HK-2 (cell line): ENCODE measurements around the gene RAB7B.
A peak's percentile ranks its signal among the peaks of the same experiment; 100 is the strongest.

Source experiments
- DNase-seq: peaks from one replicate; pipeline ENCODE4 v3.0.0-alpha.2; 2018; ENCODE audit not compliant: unreplicated experiment

The RAB7B gene

GRCh38 chr1:205948886-205949285 is 54.3 kb downstream of the RAB7B start:
- no peak for DNase-seq

DNA sequence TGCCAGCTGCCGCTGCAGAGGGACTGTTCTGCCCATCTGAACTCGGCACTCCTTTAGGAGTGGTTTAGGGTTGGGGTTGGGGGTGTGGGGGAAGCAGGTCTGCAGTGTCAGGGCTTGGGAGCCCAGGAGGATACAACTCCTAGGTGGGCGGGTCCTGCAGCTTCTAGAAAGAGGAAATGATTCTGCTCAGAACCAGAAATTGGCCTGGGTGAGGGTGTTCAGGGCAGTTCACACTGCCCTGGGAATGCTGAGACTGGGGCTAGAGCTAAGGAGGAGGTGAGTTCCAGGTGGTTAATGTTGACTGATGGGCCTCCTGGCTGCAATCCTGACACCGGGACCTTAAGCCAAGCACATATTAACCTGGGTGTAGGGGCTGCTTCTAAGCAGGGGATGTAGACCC is 55.2 kb downstream of the RAB7B start:
- no peak for DNase-seq

DNA sequence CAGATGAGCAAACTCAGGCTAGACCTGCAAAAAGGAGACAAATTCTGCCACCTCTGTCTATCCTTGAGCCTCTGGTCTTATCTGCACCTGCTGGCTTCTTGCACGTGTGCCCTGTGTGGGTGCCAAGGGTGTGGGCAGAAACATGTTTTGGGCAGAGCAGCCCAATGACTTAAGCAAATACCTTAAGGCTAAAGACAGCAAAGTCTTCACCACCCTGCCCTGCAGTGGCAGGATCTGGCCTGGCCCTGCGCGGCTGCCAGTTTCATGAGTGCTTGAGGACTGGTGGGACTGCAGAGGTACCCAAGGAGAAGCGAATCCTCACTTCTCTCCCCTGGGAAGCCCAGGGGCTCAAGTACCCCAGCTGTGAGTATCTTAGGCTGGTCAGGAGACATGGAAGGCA is 56.2 kb downstream of the RAB7B start:
- no peak for DNase-seq

DNA sequence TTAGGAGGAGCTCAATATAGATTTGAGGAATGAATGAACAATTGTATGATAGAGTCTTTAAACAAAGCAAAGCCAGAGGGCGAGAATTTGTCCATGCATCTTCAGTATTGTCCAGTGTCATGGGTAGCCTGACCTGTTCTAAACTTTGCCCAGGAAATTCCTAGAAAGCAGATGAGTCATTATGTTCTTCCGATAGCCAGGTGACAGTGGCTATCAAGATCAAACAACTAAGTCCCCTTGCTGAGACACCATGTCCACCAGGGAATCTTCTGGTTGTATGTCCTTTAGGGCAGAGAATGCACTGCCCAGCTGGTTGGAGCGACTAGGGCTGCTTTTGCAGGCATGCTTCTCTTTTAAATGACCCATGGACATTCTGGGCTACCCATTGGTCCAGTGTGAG is 58.1 kb downstream of the RAB7B start:
- DNase-seq = no peak

GRCh38 chr1:205944525-205944924 is 58.7 kb downstream of the RAB7B start:
- no peak for DNase-seq

GRCh38 chr1:205943245-205943644 is 60.0 kb downstream of the RAB7B start, which contains the start of gene SLC26A9:
TSS of gene SLC26A9 (minus strand) at chr1:205943456. CDS start at chr1:205935820, 7,636 bp downstream.
- no peak for DNase-seq

DNA sequence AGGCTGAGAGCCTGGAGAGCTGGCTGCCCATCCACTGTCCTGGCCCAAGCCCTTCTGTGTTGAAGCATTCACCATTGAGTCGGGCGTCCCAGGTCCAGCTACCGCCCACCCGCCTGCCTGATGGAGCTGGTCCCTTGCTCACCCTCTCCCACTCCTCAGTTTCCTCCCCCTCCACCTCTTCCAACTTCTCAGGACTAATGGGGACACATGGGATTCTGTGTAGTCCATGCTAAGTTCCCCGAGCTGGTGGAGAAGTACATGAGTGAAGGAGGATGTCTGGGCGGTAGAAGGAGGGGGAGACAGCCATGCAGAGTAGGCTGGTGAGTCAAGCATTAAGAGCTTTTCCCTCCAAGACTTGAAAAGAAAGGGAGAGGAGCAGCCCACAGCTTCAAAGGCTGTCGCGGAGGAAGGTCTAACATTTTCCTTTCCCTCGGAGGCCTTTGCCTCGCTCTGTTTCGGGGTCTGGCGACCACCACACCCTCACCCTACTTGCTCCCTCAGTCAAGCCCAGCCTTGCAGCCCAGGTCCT is 60.5 kb downstream of the RAB7B start:
- no peak for DNase-seq

- DNase-seq = no peak
Observed at GRCh38 chr1:205940710-205941109, 62.5 kb downstream of the RAB7B start.

GRCh38 chr1:205939690-205940330 is 63.4 kb downstream of the RAB7B start:
- no peak for DNase-seq

DNA sequence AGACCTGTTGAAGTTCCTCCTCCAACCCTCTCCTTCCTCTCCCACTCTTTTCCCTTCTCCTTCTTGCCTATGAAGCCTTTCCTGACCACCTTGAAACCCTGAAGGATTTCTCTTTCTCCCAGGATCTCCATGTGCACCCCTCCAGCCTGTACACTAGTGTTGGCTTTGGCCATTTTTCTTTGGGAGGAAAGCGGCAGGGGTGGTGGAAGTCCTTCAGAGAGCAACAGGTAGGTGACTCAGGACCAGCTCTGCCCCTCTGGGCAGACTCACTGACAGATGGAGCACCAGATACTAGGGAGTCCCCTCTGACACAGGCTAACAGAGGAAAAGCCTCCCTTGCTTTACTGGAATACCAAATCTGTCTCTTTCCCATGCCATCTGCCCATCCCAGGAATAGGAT is 64.5 kb downstream of the RAB7B start:
- DNase-seq = no peak

GRCh38 chr1:205936846-205937586 is 66.2 kb downstream of the RAB7B start:
- no peak for DNase-seq

- DNase-seq = no peak
Observed at GRCh38 chr1:205936311-205936710, 66.9 kb downstream of the RAB7B start.

DNA sequence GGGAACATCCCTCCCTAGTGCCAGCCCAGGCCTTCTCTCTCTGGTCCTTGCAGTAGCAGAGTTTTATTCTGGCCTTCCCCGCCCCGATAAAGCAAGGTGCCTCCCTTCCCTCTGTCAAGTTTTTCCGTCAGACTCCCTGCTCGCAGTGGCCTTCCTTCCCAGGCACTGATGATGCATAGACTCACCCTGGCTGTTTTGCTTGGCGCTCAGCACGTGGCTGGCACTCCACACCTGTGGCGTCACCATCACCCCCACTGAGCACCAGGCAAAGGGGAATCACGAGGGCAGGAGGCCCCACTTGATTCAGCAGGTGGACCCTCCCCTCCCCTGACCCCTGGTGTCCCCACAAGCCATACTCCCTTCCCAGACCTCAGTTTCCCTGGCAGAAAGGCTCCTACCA is 67.3 kb downstream of the RAB7B start:
- DNase-seq = no peak

- DNase-seq = no peak
Observed at GRCh38 chr1:205934788-205935187, 68.4 kb downstream of the RAB7B start.

DNA sequence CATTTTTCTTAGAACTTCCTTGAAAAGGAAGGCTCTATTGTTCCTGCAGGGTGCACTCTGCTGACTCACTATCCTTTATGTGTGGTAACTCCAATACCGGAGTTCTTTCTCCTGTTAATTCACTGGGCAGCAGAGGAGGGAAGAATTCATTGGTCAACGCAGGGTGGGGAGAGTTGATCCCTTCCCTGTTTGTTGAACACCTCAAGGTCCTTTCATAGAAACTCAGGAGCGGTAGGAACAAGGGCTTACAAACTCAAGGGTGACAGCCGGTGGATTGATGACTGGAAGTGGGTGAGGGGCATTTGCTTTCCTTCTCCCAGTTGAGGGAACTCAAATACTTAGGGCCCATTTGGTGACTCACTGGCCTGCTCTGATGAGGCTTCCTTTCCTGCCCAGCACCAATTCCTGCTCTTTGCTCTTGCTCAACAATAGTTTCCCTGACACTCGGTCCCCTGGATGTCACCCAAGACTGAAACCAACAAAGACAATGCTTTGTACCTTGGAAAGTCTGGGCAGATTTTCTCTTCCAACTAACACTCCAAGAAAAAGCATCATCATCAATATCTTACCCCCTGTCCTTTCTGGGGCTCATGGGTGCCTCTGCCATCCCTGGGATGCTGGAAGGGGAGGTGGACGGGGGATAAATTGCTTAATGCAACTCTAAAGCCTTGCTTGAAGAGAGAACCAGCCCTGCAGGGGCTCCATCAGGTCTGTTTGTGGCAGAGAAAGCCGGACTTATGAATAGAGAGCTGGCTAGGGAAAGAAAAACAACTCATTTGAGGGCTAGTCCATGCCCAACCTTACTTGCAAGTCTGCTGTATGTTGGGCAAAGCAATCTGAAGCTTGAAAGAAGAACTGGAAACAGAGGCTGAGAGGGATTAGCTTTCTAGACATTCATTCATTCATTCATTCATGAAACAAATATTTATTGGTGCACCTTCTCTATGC is 69.2 kb downstream of the RAB7B start:
- peak; percentile 54 for DNase-seq

GRCh38 chr1:205932776-205933175 is 70.4 kb downstream of the RAB7B start:
- no peak for DNase-seq

GRCh38 chr1:205930799-205931281 is 72.4 kb downstream of the RAB7B start:
- DNase-seq = no peak

- DNase-seq = no peak
Observed at GRCh38 chr1:205930195-205930577, 73.0 kb downstream of the RAB7B start.

DNA sequence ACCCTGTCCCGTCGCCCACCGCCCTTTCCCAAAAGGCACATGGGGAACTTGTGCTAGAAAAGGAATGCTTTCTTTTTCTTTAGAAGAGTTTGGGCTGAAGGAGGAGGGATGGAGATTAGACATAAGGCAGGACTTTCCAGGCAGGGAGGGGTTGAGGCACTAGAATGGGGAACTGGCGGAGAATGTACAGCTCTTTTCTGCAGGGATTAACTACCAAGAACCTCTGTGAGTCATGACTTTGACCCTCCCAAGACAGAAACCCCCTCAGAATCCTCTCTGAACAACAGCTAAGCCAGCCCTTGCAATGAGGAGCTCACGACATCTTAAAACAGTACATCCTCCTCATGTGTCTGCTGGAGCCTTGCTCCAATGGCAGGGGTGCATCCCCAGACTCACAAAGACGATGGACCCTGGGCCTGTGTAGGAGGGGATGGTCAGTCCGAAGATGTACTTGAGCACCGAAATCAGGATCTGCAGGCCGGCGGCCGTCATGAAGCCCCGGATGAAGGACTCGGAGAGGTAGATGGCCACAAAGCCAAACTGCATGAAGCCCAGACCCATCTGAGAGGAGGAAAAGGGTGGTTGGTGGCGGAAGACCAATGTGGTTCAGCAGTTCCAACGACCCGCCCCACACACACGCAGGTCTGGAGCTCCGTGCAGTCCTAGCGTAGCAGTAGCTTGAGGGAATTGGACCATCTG is 73.5 kb downstream of the RAB7B start:
- no peak for DNase-seq

DNA sequence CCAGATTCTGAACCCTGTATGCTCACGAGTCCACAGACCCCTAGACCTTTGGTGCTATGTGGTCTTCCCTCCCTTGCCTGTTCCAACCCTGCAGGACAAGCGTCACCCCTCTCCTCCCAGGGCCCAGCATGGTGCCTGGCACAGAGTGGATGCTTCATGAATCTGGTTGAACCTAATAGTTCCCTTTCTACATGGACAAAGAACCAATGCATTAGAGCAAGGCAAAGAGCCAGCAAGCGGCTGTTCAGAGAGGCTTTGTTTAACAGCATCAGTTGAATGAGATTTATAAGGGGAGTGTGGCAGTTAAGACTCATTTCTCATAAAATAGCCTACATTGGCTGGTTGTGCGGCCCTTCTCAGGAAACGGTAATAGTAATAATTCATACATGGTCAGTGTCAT is 74.9 kb downstream of the RAB7B start:
- no peak for DNase-seq

GRCh38 chr1:205927676-205928075 is 75.5 kb downstream of the RAB7B start:
- DNase-seq = no peak
